NT2/D1 (cell line): Measurements from ENCODE around the gene ZSWIM6.

ENCODE experiments used
- SUZ12 ChIP-seq: IDR thresholded peaks from 2 replicates; pipeline ENCODE4 v1.6.1; 2011; ENCODE audit not compliant: insufficient read length, insufficient read depth; ENCODE audit errors: extremely low read depth
- YY1 ChIP-seq: IDR thresholded peaks from 2 replicates; pipeline ENCODE4 v1.6.1; 2011; ENCODE audit not compliant: insufficient read length, insufficient read depth

DNA sequence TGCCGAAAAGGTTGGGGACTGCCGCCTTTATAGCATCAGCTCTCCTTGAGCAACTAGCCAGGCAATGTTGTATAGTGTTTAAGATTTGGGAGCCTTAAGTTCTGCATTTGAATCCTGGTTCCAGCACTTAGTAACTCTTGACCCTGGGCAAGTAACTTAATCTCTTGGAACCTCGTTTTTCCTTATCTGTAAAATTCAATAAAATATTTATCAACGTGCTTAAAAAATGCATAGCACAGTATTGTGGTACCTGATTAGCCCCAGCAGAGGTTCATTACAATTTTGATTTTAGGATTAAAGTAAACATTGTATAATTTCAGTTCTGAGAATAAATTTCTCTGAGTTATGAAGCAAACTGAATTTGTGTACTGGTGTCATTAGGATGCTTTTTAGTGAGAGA, 66.4 kb downstream of the ZSWIM6 start:
- TF ChIP-seq YY1 (no peak), SUZ12 (no peak)
